Stimulated activated CD4-positive, alpha-beta T cell treated with anti-CD3 and anti-CD28 coated beads, Interleukin-4, amount 100 ng/mL, for 4 hours (primary cell): Measurements from ENCODE around the gene ZNF138.
"Not testable (repeated sequence)": the region's sequence is repeated elsewhere in the genome, so short reads cannot be mapped to it uniquely, and the experiment has no call there.

Source experiments
- DNase-seq, 2 experiments: peaks; one replicate each; pipeline ENCODE4 v3.0.0-alpha.2; 2020

ZNF138 gene

GRCh38 chr7:64839910-64840309 lies 45.7 kb downstream of the ZNF138 start:
- DNase-seq = no peak

GRCh38 chr7:64849250-64849923 lies 55.2 kb downstream of the ZNF138 start:
- no peak for DNase-seq

DNA sequence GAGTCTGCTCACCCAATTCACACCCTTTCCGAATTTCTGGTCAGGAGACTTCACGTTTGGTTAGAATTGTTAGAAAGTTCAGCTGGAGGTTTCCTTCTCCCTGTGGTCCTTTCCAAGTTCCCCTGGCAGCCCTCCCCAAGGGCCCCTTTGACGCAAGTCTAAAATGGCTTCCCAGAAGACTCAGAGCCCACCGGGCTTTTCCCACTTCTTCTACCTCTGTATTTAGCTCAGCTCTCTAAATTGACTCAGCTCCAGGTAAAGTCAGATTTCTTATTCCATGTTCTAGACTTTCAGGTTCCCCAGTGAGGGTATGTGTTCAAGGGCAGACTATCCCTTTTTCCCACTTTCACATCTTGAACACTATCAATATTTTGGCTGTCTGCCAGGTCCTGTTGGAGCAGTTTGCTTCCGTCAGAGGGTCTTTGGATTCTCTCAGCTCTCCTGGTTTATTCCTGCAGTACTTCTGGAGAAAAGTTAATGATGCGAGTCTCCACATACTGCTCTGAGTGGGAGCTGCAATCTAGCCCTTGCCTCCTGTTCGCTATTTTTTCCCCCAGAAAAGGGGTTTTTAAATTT lies 55.8 kb downstream of the ZNF138 start:
- DNase-seq = no peak

DNA sequence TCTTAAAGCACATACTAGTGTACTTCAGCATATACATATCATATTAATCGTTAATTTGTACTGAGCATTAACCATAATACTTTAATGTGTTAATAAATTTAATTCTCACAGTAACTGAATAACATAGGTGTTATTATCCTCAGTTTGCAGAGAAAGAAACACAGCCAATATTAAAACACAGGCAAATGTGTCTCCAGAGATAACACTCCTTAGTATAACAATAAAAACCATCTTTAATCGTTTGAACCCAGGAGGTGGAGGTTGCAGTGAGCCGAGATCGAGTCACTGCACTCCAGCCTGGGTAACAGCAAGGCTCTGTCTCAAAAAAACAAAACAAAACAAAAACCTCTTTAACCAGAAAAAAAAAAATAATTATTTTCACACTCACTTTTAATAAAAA lies 59.5 kb downstream of the ZNF138 start:
- no peak for DNase-seq

GRCh38 chr7:64854969-64855368 lies 60.7 kb downstream of the ZNF138 start:
- DNase-seq = no peak

DNA sequence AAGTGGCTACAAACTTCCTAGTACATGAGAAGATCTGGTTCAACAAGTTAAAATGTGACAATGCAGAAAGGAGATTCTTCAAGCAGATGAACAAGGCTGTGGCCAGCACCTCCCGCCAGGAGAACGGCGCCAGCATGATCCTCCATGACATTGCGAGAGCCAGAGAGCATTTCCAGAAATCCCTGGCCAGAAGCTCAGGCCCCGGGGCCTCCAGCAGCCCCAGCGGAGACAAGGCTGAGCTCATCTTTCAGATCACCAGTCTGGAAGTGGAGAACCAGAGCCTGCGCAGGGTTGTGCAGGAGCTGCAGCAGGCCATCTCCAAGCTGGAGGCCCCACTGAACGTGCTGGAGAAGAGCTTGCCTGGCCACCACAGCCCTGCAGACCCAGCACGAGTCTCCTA lies 68.8 kb downstream of the ZNF138 start:
- no peak for DNase-seq

GRCh38 chr7:64863530-64863929 lies 69.3 kb downstream of the ZNF138 start:
- DNase-seq = not testable (repeated sequence)

- DNase-seq = no peak
These were observed 69.7 kb downstream of the ZNF138 start for GRCh38 chr7:64863969-64864368.

GRCh38 chr7:64867863-64868440 lies 73.7 kb downstream of the ZNF138 start:
- DNase-seq = no peak

DNA sequence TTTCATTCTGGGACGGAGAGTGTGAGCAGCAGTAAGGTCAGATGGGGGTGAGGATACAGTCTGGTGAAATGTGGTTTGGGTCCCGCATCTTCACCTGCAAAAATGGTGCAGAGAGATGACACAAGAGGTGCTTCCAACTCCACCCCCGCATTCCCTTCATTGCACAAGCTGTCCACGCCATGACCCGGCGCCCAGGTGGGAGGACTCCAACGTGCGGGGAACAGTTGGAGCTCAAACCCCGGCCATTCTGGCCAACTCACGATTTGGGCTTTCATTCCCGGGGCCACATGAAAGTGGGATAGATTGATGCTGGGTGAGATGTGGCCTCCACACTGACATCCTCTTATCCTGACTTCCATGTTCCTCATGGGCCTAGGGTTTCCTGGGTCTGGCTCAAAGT lies 74.3 kb downstream of the ZNF138 start:
- DNase-seq = no peak

- no peak for DNase-seq
These were observed 75.0 kb downstream of the ZNF138 start for GRCh38 chr7:64869121-64869725.

DNA sequence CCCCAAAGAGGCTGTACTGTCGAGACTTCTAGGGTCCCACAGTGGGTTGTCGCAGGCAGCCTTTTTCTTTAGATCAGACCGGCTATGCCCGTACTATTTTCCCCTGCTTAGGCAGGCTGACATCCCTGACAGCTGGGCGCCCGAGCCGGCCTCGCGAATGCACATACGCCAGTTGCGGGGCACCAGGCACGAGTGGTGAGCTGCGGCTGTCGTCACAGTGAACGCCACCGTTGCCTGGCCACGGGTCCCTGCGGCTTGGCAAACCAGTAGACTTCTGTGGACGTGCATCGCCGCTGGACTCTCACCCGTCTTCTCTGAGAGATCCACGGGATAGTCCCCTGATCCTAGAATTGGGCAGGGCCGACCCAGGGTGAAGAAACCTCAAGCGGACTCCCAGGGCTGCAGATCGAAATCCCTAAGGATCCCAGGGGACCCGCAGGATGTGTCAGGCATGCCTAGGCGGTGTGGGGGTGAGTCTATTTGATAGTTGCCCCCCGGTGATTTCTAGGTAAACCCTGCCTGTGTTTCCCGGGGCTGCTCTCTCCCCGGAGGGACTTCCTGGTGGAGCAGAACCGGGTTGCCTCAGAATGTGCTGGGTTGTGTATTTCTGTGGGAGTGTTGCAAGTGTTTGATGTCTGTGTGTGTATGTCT lies 75.8 kb downstream of the ZNF138 start:
- DNase-seq = no peak

GRCh38 chr7:64870656-64871055 lies 76.4 kb downstream of the ZNF138 start:
- DNase-seq = no peak

DNA sequence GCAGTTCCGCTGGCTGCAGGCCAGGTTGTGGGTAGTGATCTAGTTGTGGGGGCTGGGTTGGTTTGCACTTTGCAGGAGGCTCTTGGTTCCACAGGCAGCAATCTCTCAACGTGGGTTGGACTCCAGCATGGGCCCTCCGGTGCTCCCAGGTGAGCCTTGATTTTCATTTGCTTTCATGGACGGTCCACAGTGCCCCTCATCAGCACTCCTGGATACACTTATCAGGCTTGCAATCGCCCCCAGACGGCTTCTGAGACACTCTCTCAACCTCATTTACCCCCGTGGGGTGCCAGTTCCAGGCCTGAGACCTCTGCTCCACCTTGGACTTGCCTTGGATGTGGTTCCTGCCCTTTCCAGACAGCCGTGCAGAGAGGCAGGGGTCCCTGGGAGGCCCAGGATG lies 77.5 kb downstream of the ZNF138 start:
- DNase-seq = no peak

- no peak for DNase-seq
These were observed 78.3 kb downstream of the ZNF138 start for GRCh38 chr7:64872351-64873154.

- no peak for DNase-seq
These were observed 78.9 kb downstream of the ZNF138 start for GRCh38 chr7:64873155-64873500.

DNA sequence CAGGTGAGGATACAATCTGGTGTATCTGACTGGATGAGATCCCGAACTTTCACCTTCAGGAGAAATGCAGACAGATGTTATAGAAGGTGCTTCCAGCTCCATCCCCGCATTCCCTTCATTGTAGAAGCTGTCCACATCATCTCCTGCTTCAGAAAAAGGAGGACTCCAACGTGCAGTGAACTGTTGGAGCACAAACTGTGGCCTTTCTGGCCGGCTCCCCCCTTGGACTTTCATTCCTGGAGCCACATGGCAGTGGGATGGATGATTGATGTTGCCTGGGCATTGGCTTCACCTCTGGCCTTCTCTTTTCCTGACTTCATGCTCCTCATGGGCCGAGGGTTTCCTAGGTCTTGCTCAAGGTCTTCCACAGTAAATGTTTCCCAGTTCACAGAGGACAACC lies 79.3 kb downstream of the ZNF138 start:
- DNase-seq = no peak

- DNase-seq = no peak
These were observed 79.9 kb downstream of the ZNF138 start for GRCh38 chr7:64874114-64874513.

- DNase-seq = no peak
These were observed 80.5 kb downstream of the ZNF138 start for GRCh38 chr7:64874562-64875250.

DNA sequence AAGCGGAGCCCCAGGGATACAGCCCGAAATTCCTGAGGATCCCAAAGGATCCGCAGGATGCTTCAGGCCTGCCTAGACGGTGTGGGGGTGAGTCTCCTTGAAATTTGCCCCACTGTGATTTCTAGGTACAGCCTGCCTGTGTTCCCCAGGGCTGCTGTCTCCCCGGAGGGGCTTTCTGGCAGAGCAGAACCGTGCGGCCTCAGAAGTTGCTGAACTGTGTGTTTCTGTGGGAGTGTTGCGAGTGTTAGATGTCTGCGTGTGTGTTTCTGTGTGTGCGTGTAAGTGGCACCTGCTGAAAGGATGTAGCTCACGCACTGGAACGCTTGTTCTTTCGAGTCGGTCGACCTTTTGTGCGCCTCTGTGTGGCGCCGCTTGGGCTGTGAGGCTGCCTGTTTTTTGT lies 81.0 kb downstream of the ZNF138 start:
- no peak for DNase-seq

- DNase-seq = no peak
These were observed 81.6 kb downstream of the ZNF138 start for GRCh38 chr7:64875658-64876406.
